HG02678 (cell line): ENCODE results near the gene ZCCHC8.
"Not testable (repeated sequence)": the region's sequence is repeated elsewhere in the genome, so short reads cannot be mapped to it uniquely, and the experiment has no call there.

ENCODE experiments used
- ATAC-seq: cut with Tn5 transposase; IDR thresholded peaks from one replicate; pipeline ENCODE4 v1.9.1; 2021; ENCODE audit warnings: mild to moderate bottlenecking, moderate library complexity; ENCODE audit not compliant: unreplicated experiment

Gene ZCCHC8

DNA sequence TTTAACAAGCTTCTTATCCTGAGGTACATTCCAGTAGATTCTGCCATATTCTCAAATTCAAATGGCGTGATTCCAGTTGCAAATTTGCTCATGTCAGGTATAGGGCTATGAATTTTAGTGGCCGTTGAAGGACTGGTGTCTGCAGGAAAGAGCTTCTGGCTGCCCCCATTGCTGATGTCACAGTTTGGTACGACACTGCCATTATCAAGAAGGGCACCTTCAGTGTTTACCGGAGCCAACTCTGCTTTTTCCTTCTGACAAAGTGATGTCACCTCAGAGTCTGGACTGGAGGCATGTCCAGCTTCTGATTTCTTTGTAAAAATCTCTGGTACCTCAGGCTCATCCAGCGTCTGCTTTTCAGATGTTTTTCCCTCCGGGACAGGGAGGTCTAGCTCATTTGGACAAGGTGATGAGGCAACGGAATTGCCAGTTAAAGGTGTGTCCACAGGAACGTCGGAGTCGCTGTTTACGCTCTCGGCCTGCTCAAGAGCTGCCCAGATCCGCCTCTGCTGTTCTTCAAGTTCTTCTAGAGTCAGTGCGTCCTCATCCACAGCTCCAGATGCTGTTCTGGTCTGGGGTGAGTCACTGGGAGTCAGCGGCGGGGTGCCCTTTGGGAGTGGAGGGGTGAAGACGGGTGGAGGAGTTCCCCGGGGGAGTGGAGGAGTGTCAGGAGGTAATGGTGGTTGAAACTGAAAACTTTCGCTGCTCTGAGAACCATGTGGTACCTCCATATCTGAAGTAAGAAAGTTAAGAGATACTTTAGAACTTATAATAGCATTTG lies 27.0 kb downstream of the ZCCHC8 start:
- ATAC-seq = no peak

DNA sequence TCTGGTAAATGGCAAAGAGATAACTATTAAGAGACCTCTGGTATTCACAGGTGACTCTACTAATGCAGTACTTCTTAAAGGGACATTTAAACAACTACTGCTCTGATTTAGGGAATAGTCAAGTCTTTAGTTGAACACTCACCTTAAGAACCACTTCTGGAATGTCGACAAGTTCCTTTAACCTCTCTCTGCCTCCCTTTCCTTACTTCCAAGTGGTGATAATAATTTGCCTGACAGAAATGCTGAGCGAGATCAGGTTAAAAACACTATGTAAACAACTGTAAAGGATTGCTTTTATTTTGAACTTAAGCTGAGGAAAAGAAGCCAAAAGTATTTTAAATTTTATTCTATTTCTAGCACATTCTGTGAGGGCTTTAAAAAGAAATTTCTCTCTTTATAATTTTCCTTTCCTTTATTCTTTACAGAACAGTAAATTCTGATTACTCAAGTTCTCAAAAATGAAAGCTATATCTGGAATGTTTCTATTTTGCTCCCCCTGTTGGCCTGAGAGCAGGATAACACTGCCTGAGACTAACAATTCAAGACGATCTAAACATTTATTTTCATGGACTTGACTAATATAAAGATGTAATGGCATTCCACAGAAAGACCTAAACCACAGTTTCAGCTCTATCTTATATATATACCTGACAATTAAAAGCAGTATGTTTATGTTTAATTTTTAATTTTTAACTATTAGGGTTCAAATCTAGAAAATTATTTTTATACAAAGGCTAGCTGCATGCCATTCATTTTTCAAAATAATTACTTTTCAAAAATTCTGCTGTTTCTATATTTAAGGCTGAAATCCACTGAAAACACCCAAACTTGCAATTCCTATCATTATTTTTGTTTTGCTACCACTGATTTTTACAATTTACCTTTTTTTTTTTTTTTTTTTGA lies 29.2 kb downstream of the ZCCHC8 start:
- no peak for ATAC-seq

DNA sequence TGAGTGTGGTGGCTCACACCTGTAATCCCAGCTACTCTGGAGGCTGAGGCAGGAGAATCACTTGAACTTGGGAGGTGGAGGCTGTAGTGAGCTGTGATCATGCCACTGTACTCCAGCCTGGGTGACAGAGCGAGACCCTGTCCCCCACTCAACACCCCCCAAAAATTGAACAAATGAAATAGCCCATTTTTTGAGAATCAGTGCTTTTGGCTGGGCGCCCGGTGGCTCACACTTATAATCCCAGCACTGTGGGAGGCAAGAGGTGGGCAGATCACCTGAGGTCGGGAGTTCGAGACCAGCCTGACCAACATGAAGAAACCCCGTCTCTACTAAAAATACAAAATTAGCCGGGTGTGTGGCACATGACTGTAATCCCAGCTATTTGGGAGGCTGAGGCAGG lies 30.2 kb downstream of the ZCCHC8 start:
- not testable (repeated sequence) for ATAC-seq

DNA sequence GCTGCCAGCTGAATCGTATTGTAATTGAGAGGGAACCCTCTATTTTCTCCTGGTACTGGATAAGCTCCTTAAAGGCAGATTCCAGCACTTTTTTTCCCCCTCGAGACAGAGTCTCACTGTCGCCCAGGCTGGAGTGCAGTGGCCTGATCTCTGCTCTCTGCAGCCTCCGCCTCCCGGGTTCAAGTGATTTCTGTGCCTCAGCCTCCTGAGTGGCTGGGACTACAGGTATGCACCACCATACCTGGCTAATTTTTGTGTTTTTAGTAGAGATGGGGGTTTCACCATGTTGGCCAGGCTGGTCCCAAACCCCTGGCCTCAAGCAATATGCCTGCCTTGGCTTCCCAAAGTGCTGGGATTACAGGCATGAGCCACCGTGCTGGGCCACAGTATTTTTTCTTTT lies 30.9 kb downstream of the ZCCHC8 start:
- ATAC-seq = not testable (repeated sequence)

DNA sequence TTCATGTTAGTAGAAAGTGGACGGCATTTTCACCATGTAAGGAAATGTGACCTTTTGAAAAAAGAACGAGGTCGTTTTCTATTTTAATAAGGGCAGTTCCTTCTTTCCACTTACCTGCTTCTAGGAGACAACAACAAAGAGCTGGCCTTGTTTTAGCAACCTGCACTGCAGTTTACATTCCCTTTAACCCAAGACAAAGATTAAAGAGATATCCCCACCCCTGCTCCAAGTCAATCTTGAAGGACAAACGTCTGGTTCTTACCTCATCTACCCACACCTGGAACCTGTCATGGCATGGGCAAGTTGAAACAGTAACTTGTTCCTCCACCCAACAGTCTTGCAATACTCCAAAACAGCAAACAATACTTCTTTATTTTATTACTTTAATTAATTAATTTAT lies 32.7 kb downstream of the ZCCHC8 start:
- ATAC-seq = no peak

DNA sequence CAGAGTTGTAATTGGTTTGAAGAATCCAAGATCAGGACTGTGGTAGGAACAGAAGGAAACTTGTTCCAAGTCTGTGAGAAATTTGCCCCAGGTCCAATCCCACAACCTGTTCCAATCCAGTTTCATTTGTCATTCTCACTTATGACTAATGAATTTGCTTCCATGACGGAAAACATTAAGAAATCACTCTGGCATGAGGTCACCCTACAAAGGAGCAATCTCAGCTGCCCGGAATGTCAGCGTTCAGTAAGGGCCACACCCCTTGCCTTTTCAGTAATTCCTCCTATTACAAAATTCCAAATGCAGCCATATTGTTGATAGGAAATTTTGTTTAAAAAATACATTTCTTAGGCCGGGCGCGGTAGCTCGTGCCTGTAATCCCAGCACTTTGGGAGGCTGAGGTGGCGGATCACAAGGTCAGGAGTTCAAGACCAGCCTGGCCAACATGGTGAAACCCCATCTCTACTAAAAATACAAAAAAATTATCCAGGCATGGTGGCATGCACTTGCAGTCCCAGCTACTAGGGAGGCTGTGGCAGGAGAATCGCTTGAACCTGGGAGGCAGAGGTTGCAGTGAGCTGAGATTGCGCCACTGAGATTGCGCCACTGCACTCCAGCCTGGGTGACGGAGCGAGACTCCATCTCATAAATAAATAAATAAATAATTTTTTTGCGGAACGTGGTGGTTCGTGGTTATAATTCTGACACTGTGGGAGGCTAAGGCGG lies 36.3 kb downstream of the ZCCHC8 start:
- ATAC-seq = not testable (repeated sequence)

DNA sequence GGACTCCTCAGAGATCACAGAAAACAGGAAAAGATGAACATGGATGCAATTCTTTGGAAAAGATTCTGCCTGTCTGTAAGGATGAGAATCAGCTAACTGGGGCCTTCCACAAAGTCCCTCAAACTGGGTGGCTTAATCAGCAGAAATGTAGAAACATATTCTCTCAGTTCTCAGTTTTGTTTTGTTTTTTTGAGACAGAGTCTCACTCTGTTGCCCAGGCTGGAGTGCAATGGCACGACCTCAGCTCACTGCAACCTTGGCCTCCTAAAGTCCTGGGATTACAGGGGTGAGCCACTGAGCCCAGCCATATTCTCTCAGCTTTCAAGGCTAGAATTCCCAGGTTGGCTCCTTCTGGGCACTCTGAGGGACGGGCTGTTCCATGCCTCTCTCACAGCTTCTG lies 40.1 kb downstream of the ZCCHC8 start:
- ATAC-seq = no peak

DNA sequence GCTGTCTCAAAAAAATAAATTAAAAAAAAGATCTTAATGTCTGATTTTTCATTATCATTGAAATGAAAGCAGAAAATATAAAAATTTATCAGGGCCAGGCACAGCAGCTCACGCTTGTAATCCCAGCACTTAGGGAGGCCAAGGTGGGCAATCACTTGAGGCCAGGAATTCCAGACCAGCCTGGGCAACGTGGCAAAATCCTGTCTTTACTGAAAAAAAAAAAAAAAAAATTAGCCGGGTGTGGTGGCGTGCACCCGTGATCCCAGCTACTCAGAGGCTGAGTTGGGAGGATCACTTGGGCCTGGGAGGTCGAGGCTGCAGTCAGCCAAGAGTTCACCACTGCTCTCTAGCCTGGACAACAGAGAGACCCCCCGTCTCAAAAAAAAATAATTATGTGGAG lies 40.7 kb downstream of the ZCCHC8 start:
- ATAC-seq = no peak

DNA sequence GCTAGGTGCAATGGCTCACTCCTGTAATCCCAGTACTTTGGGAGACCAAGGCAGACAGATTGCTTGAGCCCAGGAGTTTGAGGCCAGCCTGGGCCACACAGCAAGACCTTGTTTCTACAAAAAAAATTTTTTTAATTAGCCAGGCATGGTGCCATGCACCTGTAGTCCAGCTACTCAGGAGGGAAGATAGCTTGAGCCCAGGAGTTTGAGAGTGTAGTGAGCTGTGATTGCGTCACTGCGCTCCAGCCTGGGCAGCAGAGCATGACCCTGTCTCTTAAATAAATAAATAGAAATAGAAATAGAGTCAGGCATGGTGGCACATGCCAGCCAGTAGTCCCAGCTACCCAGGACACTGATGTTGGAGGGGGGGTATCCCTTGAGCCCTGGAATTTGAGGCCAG lies 41.5 kb downstream of the ZCCHC8 start:
- no peak for ATAC-seq

DNA sequence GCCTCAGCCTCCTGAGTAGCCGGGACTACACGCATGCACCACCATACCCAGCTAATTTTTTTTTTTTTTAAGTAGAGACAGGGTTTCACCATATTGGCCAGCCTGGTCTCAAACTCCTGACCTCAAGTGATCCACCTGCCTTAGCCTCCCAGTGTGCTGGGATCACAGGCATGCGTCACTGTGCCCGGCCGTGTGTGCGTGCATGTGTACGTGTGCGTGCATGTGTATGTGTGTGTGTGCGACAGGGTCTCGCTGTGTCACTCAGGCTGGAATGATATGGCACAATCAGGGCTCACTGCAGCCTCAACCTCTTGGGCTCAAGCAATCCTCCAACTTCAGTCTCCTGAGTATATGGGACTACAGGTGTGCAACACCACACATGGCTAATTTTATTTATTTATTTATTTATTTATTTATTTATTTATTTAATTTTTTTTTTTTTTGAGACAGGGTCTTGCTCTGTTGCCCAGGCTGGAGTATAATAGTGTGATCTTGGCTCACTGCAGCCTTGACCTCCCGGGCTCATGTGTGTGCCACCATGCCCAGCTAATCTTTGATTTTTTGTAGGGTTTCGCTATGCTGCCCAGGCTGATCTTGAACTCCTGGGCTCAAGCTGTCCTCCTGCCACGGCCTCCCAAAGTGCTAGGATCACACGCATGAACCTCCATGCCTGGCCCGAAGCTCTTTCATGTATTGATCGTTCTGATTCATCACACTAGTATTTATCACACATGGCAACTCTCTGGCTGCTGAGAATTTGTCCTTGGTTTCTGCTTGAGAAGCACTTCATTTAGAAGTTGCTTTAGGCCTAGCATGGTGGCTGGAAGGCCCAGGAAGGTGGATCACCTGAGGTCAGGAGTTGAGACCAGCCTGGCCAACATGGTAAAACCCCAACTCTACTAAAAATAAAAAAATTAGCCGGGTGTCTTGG lies 42.4 kb downstream of the ZCCHC8 start:
- ATAC-seq = no peak

DNA sequence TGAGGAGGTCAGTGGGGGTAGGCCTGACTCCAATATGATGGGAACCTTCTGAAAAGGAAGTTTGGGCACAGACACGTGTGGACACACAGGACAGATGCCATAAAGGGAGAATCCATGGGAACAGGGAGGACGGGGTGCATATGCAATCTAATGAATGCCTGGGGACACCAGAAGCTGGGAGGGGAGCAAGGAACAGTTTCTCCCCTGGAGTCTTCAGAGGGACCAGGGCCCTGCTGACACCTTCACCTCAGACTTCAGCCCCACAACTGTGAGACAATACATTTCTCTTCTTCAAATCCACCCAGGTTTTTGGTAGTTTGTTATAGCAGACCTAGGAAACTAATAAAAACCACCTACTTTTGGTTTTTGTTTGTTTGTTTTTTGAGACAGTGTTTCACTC lies 43.1 kb downstream of the ZCCHC8 start:
- no peak for ATAC-seq

DNA sequence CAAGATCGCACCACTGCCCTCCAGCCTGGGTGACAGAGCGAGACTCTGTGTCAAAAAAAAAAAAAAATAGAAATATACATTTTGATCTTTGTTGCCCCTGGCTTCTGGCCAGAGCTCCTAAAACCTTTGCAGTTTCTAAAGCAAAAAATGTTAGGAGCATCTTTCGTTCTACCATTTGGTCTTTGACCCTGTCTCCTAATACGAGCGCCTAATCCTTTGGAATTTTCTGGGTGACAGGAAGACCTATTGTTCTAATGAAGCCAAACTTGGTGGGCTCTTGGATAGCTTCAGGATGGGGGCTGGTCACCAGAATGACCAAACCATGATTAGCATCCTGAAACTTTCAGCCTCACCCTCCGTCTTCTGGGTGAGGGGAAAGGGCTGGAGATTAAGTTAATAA lies 46.0 kb downstream of the ZCCHC8 start:
- no peak for ATAC-seq

DNA sequence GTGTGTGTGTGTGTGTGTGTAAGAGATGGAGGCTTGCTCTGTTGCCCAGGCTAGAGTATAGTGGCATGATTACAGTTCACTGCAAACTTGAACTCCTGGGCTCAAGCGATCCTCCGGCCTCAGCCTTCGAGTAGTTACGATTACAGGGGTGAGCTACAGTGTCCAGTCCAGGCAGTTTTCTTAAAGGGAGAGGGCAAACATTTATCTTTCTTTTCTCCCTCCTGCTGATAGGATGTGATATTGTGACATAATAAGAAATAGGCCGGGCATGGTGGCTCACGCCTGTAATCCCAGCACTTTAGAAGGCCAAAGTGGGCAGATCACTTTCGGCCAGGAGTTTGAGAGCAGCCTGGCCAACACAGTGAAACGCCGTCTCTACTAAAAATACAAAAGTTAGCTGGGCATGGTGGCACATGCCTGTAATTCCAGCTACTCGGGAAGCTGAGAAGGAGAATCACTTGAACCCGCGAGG lies 46.4 kb downstream of the ZCCHC8 start:
- no peak for ATAC-seq

DNA sequence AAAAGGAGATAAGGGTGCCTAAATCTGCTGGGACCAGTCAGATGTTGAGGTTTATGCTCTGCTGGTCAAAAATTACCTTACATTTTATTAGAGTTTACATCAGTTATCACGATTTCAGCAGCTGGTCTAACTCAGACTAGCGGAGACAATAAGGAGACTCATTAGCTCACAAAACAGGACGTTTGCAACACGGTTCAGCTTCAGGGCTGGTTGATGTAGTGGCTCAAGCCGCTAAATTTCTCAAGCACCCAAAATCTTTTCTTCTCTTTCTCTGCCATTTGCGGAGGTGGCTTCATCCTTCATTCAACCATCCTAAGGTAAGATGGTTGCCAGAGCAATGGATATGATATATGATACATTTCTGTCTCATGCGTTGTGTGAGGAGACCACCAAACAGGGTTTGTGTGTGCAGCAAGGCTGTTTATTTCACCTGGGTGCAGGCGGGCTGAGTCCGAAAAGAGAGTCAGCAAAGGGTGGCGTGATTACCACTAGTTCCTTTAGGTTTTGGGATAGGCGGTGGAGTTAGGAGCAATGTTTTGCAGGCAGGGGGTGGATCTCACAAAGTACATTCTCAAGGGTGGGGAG lies 47.9 kb downstream of the ZCCHC8 start:
- no peak for ATAC-seq

DNA sequence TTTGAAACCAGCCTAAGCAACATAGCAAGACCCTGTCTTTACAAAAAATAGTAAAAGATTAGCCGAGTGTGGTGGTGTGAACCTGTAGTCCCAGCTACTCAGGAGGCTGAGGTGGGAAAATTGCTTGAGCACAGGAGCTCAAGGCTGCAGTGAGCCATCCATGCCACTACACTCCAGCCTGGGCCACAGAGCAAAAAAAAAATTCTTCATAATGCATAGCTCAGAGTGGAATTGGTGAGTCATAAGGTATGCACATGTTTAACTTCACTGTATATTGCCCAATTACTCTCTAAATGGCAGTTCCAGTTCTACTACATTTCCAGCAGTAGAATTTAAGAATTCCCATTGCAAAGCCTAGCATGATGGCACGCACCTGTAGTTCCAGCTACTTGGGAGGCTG lies 51.4 kb downstream of the ZCCHC8 start:
- no peak for ATAC-seq

DNA sequence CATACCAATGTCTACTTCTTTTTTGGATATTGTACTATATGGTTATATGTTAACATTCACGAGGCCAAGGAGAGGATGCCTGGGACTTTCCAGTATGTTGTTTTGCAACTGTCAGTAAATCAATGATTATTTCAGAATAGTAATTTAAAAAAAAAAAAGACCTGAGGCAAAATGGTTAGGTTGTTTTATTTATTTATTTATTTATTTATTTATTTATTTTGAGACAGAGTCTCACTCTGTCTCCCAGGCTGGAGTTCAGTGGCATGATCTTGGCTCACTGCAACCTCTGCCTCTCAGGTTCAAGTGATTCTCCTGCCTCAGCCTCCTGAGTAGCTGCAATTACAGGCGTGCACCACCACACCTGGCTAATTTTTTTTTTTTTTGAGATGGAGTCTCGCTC lies 52.9 kb downstream of the ZCCHC8 start:
- not testable (repeated sequence) for ATAC-seq

DNA sequence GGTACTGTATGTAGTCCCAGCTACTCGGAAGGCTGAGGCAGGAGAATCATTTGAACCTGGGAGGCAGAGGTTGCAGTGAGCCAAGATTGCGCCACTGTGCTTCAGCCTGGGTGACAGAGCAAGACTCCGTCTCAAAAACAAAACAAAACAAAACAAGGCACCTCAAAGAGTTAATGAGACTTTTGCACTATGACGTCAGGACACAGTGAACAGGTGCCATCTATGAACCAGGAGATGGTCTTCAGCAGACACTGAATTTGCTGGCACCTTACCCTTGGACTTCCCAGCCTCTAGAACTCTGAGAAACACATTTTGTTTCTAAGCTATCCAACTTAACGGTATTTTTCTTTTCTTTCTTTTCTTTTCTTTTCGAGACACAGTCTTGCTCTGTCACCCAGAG lies 54.3 kb downstream of the ZCCHC8 start:
- ATAC-seq = not testable (repeated sequence)

DNA sequence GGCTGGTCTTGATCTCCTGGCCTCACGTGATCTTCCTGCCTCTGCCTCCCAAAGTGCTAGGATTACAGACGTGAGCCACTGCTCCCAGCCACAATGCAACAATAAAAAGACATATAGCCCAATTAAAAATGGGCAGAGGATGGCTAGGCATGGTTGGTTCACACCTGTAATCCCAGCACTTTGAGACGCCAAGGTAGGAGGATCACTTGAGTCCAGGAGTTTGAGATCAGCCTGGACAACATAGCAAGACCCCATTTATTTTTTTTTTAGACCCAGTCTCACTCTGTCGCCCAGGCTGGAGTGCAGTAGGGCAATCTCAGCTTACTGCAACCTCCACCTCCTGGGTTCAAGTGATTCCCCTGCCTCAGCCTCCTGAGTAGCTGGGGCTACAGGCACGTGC lies 56.7 kb downstream of the ZCCHC8 start:
- ATAC-seq = not testable (repeated sequence)

DNA sequence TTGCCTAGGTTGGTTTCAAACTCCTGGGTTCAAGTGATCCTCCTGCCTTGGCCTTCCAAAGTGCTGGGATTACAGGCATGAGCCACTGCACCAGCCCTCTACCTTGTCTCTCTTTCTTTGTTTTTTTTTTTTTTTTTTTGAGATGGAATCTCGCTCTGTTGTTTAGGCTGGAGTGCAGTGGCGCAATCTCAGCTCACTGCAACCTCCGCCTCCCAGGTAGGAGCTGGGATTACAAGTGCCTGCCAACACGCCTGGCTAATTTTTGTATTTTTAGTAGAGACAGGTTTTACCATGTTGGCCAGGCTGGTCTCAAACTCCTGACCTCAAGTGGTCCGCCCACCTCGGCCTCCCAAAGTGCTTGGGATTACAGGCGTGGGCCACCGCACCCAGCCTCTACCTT lies 61.9 kb downstream of the ZCCHC8 start:
- ATAC-seq = not testable (repeated sequence)

DNA sequence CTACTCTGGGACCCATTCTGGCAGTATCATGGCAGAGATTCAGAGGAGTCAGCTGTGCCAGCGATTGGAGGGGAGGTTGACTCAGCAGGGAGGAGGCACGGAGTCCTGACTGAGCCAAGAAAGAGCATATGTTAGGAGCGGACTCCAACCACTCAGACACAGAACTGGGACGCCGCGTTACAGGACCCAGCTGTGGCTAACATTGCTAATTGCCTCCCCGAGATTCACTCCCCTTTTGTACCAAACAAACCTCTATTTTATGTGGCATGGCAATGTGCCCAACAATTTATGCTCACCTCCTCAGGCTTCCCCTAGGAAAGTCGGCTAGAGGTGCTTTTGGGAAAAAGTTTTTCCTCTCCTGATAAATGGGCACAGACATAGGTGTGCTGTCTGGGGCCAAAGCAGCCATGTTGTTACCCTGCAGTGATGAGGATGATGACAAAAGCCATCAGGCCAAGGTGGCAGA lies 63.0 kb downstream of the ZCCHC8 start:
- ATAC-seq = no peak
